Measurements from ENCODE around the gene DTHD1. TPM values are rescaled to one million over a fixed set of nuclear protein-coding genes. Genes with fewer than 3 reads are reported as not detected.

The DTHD1 gene
- total RNA-seq, 6 experiments from 2014 or later, result not detected

- TF ChIP-seq CTCF (IDR thresholded peaks at IDR 0.05), result no peak
- no peaks in the 10 kb centered on the region; the same call in 1 of the 2 replicates for H3K27me3 Mint-ChIP-seq (ENCODE audit: insufficient read depth)
- DNase-seq, result no peak
- H3K36me3 Mint-ChIP-seq (ENCODE audit: low read depth), result no peaks in the 10 kb centered on the region; the same call in 1 of the 2 replicates
- H3K4me1 Mint-ChIP-seq (ENCODE audit: low read depth), result no peaks in the 10 kb centered on the region
- peaks cover 36% of the 10 kb centered on the region for H3K9me3 Mint-ChIP-seq
- no peak overlapping the region for H3K27ac Mint-ChIP-seq
- H3K4me3 Mint-ChIP-seq, result no peak overlapping the region
These were observed 52.0 kb downstream of the DTHD1 start for GRCh38 chr4:36333303-36333877.

- Mint-ChIP-seq H3K4me1 (ENCODE audit: low read depth) (no peaks in the 10 kb centered on the region), H3K9me3 (peaks cover 36% of the 10 kb centered on the region), H3K27me3 (ENCODE audit: insufficient read depth) (no peaks in the 10 kb centered on the region), H3K4me3 (no peak overlapping the region), H3K36me3 (ENCODE audit: low read depth) (no peaks in the 10 kb centered on the region; the same call in 1 of the 2 replicates), H3K27ac (no peak overlapping the region)
- DNase-seq, result no peak
- TF ChIP-seq CTCF (IDR thresholded peaks at IDR 0.05), result no peak
These were observed 56.3 kb downstream of the DTHD1 start for GRCh38 chr4:36337665-36338185.

GRCh38 chr4:36338973-36339372, 57.6 kb downstream of the DTHD1 start:
- Mint-ChIP-seq H3K27ac (no peak overlapping the region), H3K9me3 (peaks cover 35% of the 10 kb centered on the region), H3K4me3 (no peak overlapping the region), H3K27me3 (ENCODE audit: insufficient read depth) (no peaks in the 10 kb centered on the region), H3K4me1 (ENCODE audit: low read depth) (no peaks in the 10 kb centered on the region), H3K36me3 (ENCODE audit: low read depth) (no peaks in the 10 kb centered on the region; the same call in 1 of the 2 replicates)
- TF ChIP-seq CTCF (IDR thresholded peaks at IDR 0.05), result no peak
- DNase-seq, result no peak

GRCh38 chr4:36341936-36342335, 60.5 kb downstream of the DTHD1 start:
- peaks cover 20% of the 10 kb centered on the region for H3K9me3 Mint-ChIP-seq

GRCh38 chr4:36343501-36344175, 62.2 kb downstream of the DTHD1 start:
- no peak for TF ChIP-seq CTCF (IDR thresholded peaks at IDR 0.05)
- Mint-ChIP-seq H3K9me3 (peaks cover 11% of the 10 kb centered on the region; the same call in 1 of the 2 replicates), H3K4me3 (no peak overlapping the region), H3K27me3 (ENCODE audit: insufficient read depth) (no peaks in the 10 kb centered on the region; the same call in 1 of the 2 replicates), H3K27ac (no peak overlapping the region), H3K4me1 (ENCODE audit: low read depth) (no peaks in the 10 kb centered on the region), H3K36me3 (ENCODE audit: low read depth) (no peaks in the 10 kb centered on the region)
- DNase-seq, result no peak

More at GRCh38 chr4:36341936-36342335, 60.5 kb downstream of the DTHD1 start:
- H3K27ac Mint-ChIP-seq, result no peak overlapping the region
- no peak for TF ChIP-seq CTCF (IDR thresholded peaks at IDR 0.05)
- DNase-seq, result no peak
- no peaks in the 10 kb centered on the region for H3K4me1 Mint-ChIP-seq (ENCODE audit: low read depth)
- H3K36me3 Mint-ChIP-seq (ENCODE audit: low read depth), result no peaks in the 10 kb centered on the region
- no peaks in the 10 kb centered on the region; the same call in 1 of the 2 replicates for H3K27me3 Mint-ChIP-seq (ENCODE audit: insufficient read depth)
- no peak overlapping the region for H3K4me3 Mint-ChIP-seq
